Neural progenitor cell (in vitro differentiated cells): ENCODE measurements around the gene CCL7.

Source experiments
- CTCF ChIP-seq: fragments of 200-600 bp; sonication (generic); IDR thresholded peaks from 2 replicates; pipeline ENCODE4 v1.5.1; 2017; ENCODE audit warnings: antibody characterized with exemption, mild to moderate bottlenecking
- EZH2 ChIP-seq: fragments of 200-600 bp; sonication (generic); IDR thresholded peaks from 2 replicates; pipeline ENCODE4 v1.6.1; 2017; ENCODE audit warnings: antibody characterized with exemption, mild to moderate bottlenecking, moderate library complexity

- TF ChIP-seq CTCF (no peak), EZH2 (no peak)
Measured at GRCh38 chr17:34303606-34304005, 33.6 kb downstream of the CCL7 start.
